HG03439 (cell line): ENCODE results near the gene GH2.
"Not testable (repeated sequence)": the region's sequence is repeated elsewhere in the genome, so short reads cannot be mapped to it uniquely, and the experiment has no call there.

ENCODE experiments used
- ATAC-seq: cut with Tn5 transposase; IDR thresholded peaks from one replicate; pipeline ENCODE4 v1.9.1; 2021; ENCODE audit warnings: mild to moderate bottlenecking, moderate library complexity; ENCODE audit not compliant: unreplicated experiment

Gene GH2

DNA sequence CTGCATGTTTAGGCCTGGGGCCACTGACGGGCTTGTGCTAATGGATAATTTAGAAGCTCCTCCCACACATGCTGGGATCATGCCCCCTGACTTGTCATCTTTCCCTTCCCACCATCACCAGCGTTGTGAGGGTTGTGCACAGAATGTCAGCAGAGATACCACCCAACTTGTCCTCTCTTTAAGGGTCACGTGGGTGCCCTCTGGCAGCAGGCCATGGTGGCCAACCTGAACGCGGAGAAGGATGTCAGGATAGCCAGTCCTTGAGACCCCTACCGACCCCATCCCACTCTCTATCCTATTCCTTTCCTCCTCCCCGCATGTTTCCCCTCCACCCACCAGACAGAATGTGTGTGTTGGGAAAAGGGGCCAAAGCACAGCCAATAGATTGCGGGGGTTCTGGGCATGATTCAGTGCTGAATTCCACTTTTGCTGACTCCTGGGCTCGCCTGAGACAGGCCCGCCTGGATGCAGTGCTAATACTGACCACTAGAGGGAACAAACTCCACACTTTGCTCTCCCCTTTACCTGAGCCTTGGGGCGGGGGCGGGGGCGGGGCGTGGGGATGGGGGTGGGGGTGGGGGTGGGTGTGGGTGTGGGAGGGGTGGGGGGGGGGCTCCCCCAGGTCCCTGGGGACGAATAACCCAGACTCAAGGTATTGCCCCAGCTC is at the start of gene GH2:
Gene GH2, minus strand, starts transcription at position 10 of the 667 bp plus-strand sequence. CDS start 143 bp downstream, outside the sequence.
- no peak for ATAC-seq

DNA sequence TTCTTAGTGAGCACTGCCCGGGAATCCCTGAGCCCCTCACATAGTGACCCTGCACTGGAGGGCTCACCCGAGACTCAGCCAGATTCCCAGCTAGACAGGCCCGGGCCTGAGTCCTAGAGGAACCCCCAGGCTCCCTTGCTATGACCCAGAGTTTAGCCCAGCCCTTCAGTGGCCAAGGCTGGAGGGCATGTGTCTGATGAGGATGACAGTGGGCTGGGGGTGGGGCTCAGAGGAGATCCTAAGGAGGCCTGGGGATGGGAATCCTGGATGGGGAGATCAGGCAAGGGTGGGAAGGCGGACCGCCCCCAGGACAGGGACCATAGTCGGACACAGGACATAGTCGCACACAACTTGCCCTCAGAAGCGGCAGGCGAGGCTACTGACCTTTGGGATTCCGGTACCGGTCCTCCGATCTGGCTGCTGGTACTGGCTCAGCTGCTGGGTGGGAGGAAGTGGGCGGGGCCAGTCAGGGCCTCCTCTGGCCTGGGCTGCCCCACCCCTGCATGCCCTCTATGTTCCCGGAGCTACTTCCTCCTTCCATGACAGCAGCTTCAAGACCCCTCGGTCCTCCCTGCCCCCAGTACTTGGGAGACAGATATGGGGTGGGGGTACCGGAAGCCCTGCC is 49.3 kb upstream of the GH2 start:
- no peak for ATAC-seq

DNA sequence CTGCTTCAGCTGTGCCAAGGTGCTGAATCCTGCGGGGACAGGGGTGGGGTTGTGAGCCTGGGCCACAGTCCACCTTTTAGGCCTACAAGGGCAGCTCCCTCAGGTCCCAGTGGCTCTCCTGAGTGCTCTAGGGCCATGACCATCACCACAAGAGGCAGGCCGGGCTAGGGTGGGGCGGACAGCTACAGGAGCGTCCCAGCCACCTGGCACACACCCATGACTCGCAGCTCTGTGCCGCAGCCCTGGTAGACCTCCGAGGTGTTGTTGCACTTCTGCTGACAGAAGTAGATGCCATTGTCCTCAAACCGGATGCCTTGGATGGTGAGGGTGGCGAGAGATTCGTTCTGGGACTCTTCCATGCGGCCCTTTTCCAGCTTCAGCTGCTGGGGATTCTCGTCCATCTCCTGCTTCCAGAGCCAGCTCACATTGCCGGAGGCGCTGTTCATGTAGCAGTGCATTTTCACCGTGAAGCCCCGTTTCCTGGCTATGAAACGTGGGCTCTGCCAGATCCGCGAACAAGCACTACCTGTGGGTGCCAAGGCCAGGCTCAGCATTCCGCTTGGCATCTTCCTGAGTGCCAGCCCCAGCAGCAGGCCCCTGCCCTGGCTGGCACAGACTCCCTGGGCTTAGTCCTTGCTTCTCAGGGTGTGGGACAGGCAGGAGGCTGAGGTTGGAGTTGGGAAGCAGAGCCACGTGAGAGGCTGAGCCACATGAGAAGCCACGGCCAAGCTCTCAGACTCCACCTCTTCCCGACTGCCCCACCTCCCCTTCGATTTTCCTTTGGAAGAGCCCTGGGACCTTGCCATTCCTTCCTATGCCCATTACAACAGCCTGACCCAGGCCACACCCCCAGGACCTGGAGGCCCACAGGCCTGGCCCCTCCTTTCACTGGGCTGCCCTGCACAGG is 48.4 kb upstream of the GH2 start:
- ATAC-seq: no peak

DNA sequence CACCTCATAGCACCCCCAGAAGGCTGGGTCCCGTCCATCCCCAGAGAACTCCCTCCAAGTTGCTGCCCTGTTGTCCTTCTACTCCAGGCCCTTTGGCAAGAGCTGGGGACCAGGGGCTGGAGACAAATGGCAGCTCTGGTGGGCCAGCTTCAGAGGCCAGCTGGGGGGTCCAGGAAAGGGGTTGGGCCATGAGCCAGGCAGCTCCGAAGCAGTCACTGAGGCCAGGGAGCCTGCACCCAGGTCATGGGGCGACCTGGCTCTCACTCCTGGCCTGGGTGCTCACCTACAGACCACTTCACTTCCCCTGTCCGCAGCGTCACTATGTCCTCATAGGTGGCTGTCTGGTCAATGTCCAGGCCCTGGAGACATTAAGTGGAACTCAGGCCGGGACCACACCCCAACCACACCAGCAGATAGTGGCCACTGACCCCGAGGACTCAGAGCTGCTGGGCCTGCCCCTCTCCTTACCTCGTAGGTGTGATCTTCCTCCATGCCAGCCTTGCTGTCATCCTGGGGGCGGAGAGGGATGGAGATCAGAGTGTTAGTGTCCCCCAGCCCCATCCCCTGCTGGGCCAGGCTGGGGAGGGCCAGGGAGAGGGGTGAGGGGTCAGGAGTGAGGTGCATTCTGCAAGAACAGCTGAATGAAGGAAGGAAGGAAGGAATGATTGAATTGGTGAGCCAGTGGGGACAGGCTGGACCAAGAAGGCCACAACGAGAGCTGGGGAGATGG is 47.4 kb upstream of the GH2 start:
- no peak for ATAC-seq

DNA sequence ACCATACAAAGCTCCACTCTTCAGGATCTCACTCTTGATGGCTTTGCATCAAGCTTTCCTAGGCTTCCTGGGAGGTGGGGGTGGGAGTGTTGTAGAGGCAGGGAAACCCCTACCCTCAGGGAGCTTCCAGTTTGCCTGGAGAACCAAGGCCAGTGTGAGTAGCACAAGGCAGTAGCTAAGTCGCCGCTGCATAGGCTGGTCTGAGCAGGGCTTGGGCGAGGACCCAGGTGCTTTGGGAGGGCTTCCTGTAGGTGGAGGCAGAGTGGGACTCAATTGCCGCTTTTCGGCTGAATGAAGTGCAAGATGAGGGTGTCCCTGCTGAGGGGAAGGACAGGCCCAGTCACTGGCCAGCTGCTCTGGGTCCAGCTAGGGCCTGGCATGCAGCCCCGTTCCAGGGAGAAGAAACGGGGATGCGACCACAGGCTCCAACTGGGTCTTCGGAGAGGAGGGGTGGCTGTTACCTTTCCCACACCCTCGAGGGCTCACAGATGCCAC is 46.5 kb upstream of the GH2 start:
- ATAC-seq: no peak

DNA sequence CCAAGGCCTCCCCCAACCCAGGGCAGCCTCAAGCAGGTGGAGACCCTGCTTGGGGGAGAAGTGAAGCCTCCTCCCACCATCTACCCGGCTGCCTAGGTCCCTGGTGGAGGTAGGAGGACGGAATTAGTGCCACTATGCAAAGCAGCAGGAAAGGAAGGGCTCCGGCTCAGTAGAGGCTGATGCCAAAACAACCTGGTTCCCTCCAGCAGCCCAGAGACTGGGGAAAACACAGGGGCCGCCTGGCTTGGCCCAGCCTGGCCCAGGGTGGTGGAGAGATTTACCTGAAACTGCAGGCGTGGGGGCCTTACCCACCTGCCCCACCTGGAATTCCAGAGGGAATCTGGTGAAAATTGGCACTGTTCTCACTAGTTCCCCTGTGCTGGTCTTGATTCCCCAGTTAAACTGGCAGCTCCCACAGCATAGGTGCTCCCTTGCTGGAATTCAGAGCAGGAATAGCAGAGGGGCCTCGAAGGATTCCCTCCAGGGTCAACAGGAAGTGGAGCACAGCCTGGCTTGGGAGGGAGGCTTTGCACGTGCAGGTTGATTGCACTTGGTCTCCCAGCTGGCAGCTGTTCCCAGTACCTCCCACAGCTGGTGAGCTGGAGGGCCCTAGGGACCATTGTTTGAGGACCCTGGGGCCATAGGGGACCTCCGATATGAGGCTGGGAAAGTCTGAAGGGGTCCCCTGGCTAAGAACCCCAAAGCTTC is 45.9 kb upstream of the GH2 start:
- ATAC-seq: no peak

DNA sequence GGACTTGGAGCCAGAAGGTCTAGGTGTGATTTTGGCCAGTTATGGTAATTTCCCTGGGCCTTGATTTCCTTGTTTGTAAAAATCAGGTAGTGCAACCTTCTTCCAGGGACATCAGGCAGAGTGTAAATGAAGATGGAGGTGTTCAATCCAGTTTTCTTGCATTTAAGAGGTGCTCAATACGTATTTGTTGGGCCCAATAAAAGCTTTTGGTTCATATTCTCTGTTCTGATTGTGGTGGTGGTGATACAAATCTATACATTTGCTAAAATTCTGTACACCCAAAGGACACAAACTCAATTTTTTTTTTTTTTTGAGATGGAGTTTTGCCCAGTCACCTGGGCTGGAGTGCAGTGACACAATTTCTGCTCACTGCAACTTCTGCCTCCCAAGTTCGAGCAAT is 44.4 kb upstream of the GH2 start:
- ATAC-seq: no peak

DNA sequence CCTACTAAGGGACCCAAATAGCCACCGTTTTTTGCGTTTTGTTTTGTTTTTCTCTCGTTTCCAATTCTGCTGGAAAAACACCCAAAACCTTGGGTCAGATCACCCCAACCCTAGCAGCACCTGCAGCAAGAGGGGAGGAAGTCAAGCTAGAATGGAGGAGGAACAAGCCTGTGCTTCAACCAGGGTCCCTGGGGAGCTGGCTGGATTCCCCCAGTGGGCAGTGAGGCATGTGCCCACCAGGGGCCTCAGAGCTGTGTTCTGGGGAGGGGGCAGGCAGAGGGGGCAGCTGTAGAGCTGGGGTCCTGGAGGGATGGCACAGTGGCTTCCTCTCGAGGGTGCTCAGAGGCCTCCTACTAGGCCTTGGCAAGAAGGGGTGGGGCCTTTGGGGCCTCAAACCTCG is 43.9 kb upstream of the GH2 start:
- no peak for ATAC-seq

DNA sequence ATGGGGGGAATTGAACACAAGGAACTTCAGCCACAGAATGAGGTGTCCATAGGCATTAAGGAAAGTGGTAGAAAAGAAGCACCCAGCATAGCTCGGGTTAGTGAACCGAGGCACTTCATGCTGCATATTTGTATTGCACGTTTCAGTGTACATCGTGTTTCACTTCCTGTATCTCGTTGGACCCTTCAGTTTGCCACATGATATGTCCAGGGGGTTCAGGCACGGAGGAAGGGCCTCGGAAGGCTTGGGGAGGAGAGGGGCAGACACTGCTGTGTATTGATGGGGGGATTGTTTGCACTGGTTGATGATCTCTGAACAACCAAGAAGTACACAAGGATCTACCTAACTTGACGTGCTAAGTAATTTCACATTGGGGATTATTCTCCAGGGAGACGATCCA is 40.7 kb upstream of the GH2 start:
- ATAC-seq: not testable (repeated sequence)

DNA sequence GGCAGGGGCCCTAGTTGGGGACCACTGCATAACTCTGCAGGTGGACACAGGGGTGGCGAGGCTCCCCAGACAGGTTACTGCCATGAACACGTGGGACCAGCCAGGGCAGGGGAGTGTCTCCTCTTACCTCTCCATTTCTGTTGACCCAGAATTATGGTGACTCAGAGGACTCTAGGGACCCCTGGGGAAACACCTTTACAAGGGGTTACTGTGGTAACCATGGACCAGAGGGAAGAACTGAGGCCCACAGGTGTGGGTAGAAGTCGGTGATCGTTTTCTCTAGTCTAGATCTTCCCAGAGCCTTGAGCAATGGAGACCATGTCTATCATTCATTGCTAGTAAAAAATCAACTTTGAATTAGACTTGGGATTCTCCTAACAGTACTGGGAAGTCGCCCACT is 39.0 kb upstream of the GH2 start:
- ATAC-seq: not testable (repeated sequence)

DNA sequence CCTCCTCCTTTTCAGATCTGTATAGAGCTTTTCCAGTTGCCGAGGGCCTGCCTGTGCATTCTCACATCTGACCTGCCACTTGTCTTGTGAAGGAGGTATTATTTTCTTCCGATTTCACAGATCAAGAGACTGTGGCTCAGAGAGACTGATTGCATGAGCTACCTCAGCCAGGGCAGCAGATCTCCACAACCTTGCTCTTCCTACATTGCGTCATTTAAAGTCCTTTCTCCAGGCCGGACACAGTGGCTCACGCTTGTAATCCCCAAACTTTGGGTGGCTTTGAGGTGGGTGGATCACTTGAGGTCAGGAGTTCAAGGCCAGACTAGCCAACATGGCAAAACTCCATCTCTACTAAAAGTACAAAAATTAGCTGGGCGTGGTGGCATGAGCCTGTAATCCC is 38.3 kb upstream of the GH2 start:
- not testable (repeated sequence) for ATAC-seq

DNA sequence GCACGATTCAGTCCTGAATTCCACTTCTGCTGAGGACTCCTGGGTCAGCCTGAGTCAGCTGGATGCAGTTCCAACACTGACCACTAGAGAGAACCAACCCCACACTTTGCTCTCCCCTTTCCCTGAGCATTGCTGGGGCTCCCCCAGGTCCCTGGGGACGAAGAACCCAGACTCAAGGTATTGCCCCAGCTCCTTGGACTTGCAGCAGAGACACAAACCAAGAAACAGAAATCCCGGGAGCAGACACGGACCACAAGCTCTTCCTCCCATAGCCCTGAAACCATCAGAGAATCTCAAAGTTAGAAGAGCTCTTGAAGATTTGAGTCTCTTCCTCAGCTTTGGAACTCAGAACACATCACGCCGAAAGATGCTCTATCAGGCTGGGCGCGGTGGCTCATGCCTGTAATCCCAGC is 37.6 kb upstream of the GH2 start:
- no peak for ATAC-seq

DNA sequence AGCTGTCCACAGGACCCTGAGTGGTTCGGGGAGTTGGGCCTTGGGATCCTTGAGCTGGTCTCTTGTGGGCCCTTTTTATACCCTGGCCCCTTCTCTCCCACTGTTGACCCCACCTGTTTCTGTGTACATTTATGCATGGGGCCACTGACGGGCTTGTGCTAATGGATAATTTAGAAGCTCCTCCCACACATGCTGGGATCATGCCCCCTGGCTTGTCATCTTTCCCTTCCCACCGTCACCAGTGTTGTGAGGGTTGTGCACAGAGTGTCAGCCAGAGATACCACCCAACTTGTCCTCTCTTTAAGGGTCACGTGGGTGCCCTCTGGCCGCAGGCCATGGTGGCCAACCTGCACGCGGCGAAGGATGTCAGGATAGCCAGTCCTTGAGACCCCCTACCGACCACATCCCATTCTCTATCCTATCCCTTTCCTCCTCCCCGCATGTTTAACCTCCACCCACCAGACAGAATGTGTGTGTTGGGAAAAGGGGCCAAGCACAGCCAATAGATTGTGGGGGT is 37.1 kb upstream of the GH2 start, which contains the start of gene GH1:
Gene GH1, minus strand, starts transcription at position 51 of the 517 bp plus-strand sequence. CDS start 63 bp downstream, outside the sequence.
- ATAC-seq: not testable (repeated sequence)

DNA sequence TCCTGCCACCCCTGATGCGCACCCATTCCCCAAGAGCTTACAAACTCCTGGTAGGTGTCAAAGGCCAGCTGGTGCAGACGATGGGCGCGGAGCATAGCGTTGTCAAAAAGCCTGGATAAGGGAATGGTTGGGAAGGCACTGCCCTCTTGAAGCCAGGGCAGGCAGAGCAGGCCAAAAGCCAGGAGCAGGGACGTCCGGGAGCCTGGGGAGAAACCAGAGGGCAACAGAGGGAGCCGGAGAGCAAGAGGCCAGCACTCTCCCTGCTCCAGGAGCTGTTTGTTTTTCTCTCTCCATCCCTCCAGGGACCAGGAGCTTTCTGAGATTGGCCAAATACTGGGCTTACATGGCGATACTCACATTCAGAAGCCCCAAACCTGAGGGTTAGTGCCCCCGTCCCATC is 36.6 kb upstream of the GH2 start:
- no peak for ATAC-seq

DNA sequence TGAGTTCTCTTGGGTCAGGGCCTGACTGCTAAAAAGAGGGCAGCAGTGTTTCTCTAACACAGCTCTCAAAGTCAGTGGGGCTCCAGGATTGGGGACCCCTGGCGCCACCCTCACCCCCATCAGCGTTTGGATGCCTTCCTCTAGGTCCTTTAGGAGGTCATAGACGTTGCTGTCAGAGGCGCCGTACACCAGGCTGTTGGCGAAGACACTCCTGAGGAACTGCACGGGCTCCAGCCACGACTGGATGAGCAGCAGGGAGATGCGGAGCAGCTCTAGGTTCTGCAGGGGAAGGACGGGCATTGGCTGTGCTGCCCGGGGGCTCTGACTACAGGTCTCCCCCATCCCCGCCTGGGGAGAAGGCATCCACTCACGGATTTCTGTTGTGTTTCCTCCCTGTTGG is 35.9 kb upstream of the GH2 start:
- no peak for ATAC-seq

DNA sequence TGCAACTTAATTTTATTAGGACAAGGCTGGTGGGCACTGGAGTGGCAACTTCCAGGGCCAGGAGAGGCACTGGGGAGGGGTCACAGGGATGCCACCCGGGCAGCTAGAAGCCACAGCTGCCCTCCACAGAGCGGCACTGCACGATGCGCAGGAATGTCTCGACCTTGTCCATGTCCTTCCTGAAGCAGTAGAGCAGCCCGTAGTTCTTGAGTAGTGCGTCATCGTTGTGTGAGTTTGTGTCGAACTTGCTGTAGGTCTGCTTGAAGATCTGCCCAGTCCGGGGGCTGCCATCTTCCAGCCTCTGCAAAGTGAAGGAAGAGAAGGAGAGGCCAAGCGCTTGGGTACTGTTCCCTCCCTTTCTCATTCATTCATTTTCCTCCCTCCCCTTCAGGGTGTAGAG is 35.5 kb upstream of the GH2 start:
- ATAC-seq: not testable (repeated sequence)

DNA sequence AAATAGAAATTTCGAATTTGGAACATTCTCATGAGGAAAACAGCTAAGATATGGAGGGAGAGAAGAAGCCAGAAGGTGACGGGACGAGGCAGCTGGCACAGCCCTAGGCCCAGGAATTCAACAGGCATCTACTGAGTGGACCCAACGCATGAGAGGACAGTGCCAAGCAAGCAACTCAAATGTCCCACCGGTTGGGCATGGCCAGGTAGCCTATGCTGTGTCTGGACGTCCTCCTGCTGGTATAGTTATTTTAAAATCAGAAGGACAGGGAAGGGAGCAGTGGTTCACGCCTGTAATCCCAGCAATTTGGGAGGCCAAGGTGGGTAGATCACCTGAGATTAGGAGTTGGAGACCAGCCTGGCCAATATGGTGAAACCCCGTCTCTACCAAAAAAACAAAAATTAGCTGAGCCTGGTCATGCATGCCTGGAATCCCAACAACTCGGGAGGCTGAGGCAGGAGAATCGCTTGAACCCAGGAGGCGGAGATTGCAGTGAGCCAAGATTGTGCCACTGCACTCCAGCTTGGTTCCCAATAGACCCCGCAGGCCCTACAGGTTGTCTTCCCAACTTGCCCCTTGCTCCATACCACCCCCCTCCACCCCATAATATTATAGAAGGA is 34.9 kb upstream of the GH2 start:
- ATAC-seq: no peak

DNA sequence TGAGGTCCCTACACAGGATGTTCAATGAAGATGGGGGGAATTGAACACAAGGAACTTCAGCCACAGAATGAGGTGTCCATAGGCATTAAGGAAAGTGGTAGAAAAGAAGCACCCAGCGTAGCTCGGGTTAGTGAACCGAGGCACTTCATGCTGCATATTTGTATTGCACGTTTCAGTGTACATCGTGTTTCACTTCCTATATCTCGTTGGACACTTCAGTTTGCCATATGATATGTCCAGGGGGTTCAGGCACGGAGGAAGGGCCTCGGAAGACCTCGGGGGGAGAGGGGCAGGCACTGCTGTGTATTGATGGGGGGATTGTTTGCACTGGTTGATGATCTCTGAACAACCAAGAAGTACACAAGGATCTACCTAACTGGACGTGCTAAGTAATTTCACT is 34.0 kb upstream of the GH2 start:
- not testable (repeated sequence) for ATAC-seq

DNA sequence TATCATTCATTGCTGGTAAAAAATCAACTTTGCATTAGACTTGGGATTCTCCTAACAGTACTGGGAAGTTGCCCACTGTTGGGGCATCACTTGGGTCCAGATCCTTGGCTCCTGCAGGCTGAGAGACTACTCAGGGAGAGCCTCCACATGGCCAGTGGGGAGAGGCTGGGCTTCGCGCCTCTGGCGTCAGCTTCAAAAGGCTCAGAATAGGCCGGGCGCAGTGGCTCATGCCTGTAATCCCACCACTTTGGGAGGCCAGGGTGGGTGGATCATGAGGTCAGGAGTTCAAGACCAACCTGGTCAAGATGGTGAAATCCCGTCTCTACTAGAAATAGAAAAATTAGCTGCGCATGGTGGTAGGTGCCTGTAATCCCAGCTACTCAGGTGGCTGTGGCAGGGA is 32.7 kb upstream of the GH2 start:
- no peak for ATAC-seq
